ENCODE results near the gene COL20A1.

COL20A1 gene

DNA sequence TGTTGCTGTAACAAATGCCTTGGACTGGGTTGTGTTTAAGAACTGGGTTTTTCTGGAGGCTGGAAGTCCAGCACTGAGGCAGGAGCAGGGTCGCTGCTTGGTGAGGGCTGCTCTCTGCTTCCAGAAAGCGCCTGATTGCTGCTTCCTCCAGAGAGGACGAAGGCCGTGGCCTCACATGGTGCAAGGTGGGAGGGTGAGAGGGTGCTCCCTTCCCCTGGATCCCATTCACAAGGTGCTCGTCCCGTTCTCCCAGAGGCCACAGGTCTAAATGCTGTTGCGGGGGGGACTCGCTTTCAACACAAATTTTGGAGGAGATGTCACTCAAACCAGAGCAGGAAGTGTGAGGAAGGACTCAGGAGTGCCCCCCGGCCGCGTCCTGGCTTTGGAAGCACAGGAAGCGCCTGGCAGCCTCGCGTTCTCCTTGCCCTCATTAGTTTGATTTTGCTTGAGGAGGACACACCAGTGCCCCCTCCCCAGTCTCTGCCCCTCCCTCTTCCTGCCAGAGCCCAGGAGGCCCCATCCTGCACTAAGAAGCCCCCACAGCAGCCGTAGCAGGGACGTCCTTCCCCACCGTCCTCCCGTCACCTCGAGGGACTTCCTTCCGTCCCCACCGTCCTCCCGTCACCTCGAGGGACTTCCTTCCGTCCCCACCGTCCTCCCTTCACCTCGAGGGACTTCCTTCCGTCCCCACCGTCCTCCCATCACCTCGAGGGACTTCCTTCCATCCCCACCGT lies 31.0 kb upstream of the COL20A1 start:
- H3K4me1 ChIP-seq (ENCODE audit: control insufficient read depth in 1 of 2, insufficient read depth in 2 of 2, low read length in 2 of 2): no peaks in the 10 kb centered on the region
- H3K27me3 ChIP-seq (ENCODE audit: low read depth, low read length): peaks cover 5% of the 10 kb centered on the region
- no peak overlapping the region for H3K27ac ChIP-seq (ENCODE audit: low read length)
- H3K4me3 ChIP-seq (ENCODE audit: low read depth in 1 of 2, low read length in 2 of 2): no peak overlapping the region
- no peaks in the 10 kb centered on the region for H3K36me3 ChIP-seq (ENCODE audit: control insufficient read depth in 1 of 2, insufficient read depth in 2 of 2, low read length in 2 of 2)
- no peaks in the 10 kb centered on the region for H3K9me3 ChIP-seq (ENCODE audit: control insufficient read depth in 1 of 2, low read length in 2 of 2)

DNA sequence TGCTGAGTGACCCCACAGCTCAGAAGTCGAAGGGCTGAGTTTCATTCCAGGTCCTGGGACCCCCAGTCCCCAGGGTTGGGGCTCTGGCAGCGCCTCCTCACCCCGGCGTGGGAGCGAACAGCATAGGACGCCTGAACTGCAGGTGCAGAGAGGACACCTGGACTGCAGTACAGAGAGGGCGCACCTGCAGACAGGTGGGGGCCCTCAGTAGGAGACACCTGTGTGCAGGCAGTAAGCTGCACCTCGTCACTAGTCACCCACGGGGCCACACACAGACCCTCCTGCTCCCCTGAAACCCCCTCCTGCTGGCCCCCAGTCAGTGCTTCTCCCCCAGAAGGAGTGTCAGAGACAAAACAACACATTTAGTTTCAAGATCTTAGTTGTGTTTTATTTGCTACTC lies 30.1 kb upstream of the COL20A1 start:
- H3K36me3 ChIP-seq (ENCODE audit: control insufficient read depth in 1 of 2, insufficient read depth in 2 of 2, low read length in 2 of 2): no peaks in the 10 kb centered on the region
- H3K4me1 ChIP-seq (ENCODE audit: control insufficient read depth in 1 of 2, insufficient read depth in 2 of 2, low read length in 2 of 2): no peaks in the 10 kb centered on the region
- no peak overlapping the region for H3K27ac ChIP-seq (ENCODE audit: low read length)
- no peaks in the 10 kb centered on the region for H3K9me3 ChIP-seq (ENCODE audit: control insufficient read depth in 1 of 2, low read length in 2 of 2)
- peaks cover 5% of the 10 kb centered on the region for H3K27me3 ChIP-seq (ENCODE audit: low read depth, low read length)
- H3K4me3 ChIP-seq (ENCODE audit: low read depth in 1 of 2, low read length in 2 of 2): no peak overlapping the region

DNA sequence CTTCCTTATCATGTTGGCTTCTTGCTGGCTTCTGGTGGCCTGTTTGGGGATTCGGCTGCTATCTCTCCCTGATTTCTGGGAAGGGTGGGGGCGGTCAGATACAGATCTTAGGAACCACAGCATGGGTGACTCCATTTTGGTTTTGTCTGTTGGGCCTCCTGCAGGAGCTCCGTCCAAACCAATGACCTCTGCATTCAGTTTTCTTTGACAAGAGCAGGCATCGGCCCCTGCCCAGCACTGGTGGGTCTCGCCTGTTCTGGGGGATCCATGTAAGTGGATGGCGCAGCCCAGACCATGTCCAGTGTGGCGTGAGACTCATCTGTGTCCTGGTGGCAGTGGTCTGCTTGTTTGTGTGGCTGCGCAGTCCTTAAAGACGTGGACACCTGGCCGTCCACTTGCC lies 29.0 kb upstream of the COL20A1 start:
- Histone ChIP-seq H3K9me3 (ENCODE audit: control insufficient read depth in 1 of 2, low read length in 2 of 2) (no peaks in the 10 kb centered on the region), H3K4me3 (ENCODE audit: low read depth in 1 of 2, low read length in 2 of 2) (no peak overlapping the region), H3K27ac (ENCODE audit: low read length) (no peak overlapping the region), H3K36me3 (ENCODE audit: control insufficient read depth in 1 of 2, insufficient read depth in 2 of 2, low read length in 2 of 2) (no peaks in the 10 kb centered on the region), H3K4me1 (ENCODE audit: control insufficient read depth in 1 of 2, insufficient read depth in 2 of 2, low read length in 2 of 2) (no peaks in the 10 kb centered on the region), H3K27me3 (ENCODE audit: low read depth, low read length) (peaks cover 5% of the 10 kb centered on the region)

DNA sequence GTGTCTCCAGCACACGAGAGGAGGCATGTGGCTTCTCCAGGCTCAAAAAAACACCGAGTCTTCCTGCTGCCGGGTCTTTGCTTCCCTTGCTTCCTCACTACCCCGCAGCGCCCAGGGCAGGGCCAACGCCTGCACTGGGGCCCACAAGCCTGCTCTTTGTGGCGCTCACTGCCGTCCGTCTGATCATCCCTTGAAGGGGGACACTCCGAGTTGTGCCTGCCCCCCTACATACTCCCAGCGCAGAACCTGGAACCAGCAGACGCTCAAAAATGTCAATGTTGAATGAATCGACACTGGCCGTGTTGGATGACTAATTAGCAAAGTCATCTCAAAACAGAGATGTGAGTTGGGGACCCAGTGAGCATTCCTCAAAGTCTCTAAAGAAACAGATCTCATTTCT lies 28.5 kb upstream of the COL20A1 start:
- H3K4me3 ChIP-seq (ENCODE audit: low read depth in 1 of 2, low read length in 2 of 2): no peak overlapping the region
- no peaks in the 10 kb centered on the region for H3K9me3 ChIP-seq (ENCODE audit: control insufficient read depth in 1 of 2, low read length in 2 of 2)
- no peak overlapping the region for H3K27ac ChIP-seq (ENCODE audit: low read length)
- H3K4me1 ChIP-seq (ENCODE audit: control insufficient read depth in 1 of 2, insufficient read depth in 2 of 2, low read length in 2 of 2): no peaks in the 10 kb centered on the region
- H3K36me3 ChIP-seq (ENCODE audit: control insufficient read depth in 1 of 2, insufficient read depth in 2 of 2, low read length in 2 of 2): no peaks in the 10 kb centered on the region
- H3K27me3 ChIP-seq (ENCODE audit: low read depth, low read length): peaks cover 5% of the 10 kb centered on the region

DNA sequence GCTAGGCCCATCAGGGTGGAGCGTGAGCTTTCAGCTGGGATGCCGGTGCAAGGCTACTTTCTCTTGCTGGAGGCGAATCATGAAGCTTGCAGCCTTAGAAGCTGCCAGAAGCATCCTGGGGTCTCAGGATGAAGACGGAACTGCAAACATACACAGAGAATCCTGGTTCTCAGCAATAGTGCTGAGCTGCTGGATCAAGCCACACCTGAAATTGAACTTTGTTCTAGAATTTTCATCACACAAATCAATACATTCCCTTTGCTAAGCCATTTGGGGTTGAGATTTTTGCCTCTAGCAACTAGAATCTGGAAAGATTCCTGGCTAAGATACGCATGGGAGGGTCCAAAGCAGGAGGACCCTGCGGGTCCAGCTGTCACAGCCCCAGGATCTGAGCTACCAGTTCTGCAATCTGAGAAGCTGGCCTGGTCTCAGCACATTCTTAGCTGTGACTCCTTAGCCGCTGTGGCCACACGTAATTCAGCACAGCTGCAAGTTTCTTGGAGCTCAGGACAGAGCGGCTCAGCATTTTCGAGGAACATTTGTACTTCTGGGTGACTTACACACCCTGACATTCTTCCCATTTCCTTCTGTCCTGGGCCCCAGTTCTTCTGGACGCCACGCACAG lies 27.0 kb upstream of the COL20A1 start:
- Histone ChIP-seq H3K4me1 (ENCODE audit: control insufficient read depth in 1 of 2, insufficient read depth in 2 of 2, low read length in 2 of 2) (no peaks in the 10 kb centered on the region), H3K27ac (ENCODE audit: low read length) (no peak overlapping the region), H3K4me3 (ENCODE audit: low read depth in 1 of 2, low read length in 2 of 2) (no peak overlapping the region), H3K36me3 (ENCODE audit: control insufficient read depth in 1 of 2, insufficient read depth in 2 of 2, low read length in 2 of 2) (no peaks in the 10 kb centered on the region), H3K9me3 (ENCODE audit: control insufficient read depth in 1 of 2, low read length in 2 of 2) (no peaks in the 10 kb centered on the region), H3K27me3 (ENCODE audit: low read depth, low read length) (peaks cover 5% of the 10 kb centered on the region)

DNA sequence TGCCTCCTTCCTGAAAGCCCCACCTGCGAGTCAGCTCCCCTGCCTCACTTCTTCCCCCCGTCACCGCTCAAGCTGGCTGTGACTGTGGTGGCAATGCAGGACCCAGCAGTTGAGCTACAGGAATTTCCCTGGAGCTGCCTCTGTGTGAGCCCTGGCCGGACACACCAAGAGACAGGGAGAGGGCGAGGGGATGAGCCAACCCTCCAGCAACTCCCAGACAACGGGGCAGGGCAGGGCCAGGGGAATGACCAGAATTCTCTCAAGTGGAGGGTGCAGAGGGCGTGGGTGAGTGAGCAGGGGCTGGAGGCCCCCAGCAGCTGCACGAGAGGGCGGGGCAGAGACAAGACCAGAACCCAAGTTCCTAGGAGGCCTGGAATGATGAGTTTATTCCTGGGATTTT lies 25.3 kb upstream of the COL20A1 start:
- Histone ChIP-seq H3K9me3 (ENCODE audit: control insufficient read depth in 1 of 2, low read length in 2 of 2) (no peaks in the 10 kb centered on the region), H3K4me3 (ENCODE audit: low read depth in 1 of 2, low read length in 2 of 2) (no peak overlapping the region), H3K27ac (ENCODE audit: low read length) (no peak overlapping the region), H3K27me3 (ENCODE audit: low read depth, low read length) (peaks cover 5% of the 10 kb centered on the region), H3K4me1 (ENCODE audit: control insufficient read depth in 1 of 2, insufficient read depth in 2 of 2, low read length in 2 of 2) (peaks cover 0 to 7% of the 10 kb centered on the region in 2 donors), H3K36me3 (ENCODE audit: control insufficient read depth in 1 of 2, insufficient read depth in 2 of 2, low read length in 2 of 2) (no peaks in the 10 kb centered on the region)

DNA sequence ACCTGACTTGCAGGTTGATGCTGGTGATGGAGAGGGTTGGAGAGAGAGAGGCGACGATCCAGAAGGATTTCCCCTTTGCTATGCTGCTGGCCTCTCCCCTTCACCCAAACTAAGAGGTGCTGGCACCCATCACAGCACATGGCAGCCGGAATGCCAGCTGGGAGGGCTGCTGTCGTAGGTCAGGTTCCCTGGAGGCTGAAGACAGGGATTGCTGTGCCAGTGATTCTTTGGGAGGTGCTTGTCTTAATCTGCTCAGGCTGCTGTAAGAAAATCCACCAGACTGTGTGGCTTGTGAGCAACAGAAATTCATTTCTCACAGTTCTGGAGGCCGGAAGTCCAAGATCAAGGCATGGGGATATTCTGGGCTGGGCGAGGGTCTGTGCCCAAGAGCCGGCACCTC lies 24.7 kb upstream of the COL20A1 start:
- Histone ChIP-seq H3K4me3 (ENCODE audit: low read depth in 1 of 2, low read length in 2 of 2) (no peak overlapping the region), H3K27ac (ENCODE audit: low read length) (no peak overlapping the region), H3K4me1 (ENCODE audit: control insufficient read depth in 1 of 2, insufficient read depth in 2 of 2, low read length in 2 of 2) (peaks cover 0 to 7% of the 10 kb centered on the region in 2 donors), H3K27me3 (ENCODE audit: low read depth, low read length) (peaks cover 5% of the 10 kb centered on the region), H3K9me3 (ENCODE audit: control insufficient read depth in 1 of 2, low read length in 2 of 2) (no peaks in the 10 kb centered on the region), H3K36me3 (ENCODE audit: control insufficient read depth in 1 of 2, insufficient read depth in 2 of 2, low read length in 2 of 2) (no peaks in the 10 kb centered on the region)

DNA sequence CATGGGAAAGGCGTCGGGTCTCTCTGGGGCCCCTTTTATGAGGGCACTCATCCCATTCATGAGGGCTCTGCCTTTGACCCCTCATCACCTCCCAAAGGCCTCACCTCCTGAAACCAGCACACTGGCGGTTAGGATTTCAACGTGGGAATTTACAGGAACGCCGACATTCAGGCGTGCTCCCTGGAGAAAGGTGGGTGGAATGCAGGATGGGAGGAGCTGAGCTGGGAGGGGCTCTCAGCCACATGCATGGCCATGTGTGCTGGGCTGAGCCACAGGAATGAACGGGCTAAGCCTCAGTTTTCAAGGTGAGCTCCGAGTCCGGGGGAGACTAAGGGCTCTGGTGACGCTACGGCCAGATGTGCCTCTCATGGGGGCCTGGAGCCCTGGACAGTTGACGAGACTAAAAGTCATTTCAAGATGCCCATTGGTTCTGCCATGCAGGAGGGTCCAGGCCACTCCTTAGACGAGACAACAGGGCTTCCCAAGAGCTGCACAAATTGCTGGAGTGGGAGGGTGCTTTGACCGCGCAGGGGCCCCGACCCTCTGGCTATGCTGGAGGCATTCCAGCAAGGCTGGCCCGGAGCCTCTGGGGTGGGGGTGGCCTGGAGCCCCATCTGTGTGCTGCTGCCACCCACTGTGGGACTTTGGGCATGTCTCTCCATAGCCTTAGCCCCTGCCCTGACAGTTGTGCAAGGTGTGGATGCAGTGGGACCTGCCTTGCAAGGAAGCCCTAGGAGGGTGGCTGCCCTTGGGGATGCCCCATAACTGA lies 24.1 kb upstream of the COL20A1 start:
- Histone ChIP-seq H3K36me3 (ENCODE audit: control insufficient read depth in 1 of 2, insufficient read depth in 2 of 2, low read length in 2 of 2) (no peaks in the 10 kb centered on the region), H3K27me3 (ENCODE audit: low read depth, low read length) (peaks cover 5% of the 10 kb centered on the region), H3K4me1 (ENCODE audit: control insufficient read depth in 1 of 2, insufficient read depth in 2 of 2, low read length in 2 of 2) (peaks cover 0 to 13% of the 10 kb centered on the region in 2 donors), H3K9me3 (ENCODE audit: control insufficient read depth in 1 of 2, low read length in 2 of 2) (no peaks in the 10 kb centered on the region), H3K27ac (ENCODE audit: low read length) (no peak overlapping the region), H3K4me3 (ENCODE audit: low read depth in 1 of 2, low read length in 2 of 2) (no peak overlapping the region)

DNA sequence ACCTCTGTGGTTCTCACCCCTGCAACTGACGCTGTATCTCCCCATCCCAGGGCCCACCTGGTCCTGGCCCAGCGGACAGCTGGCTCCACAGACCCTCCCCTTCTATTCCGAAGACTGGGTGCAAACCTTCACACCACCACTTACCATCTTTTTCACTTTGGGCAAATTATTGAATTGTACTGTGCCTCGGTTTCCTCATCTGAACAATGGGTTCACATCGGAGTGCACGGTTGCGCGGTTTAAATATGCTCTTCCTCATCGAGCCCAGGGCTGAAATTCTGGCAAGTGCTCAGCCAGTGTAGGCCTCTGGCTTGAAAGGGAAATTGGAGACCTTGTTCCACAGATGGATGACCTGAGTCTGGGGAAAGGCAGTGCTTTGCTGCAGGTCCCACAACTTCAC lies 23.3 kb upstream of the COL20A1 start:
- H3K36me3 ChIP-seq (ENCODE audit: control insufficient read depth in 1 of 2, insufficient read depth in 2 of 2, low read length in 2 of 2): no peaks in the 10 kb centered on the region
- H3K9me3 ChIP-seq (ENCODE audit: control insufficient read depth in 1 of 2, low read length in 2 of 2): no peaks in the 10 kb centered on the region
- H3K4me1 ChIP-seq (ENCODE audit: control insufficient read depth in 1 of 2, insufficient read depth in 2 of 2, low read length in 2 of 2): peaks cover 5 to 21% of the 10 kb centered on the region in 2 donors
- H3K27ac ChIP-seq (ENCODE audit: low read length): no peak overlapping the region
- H3K4me3 ChIP-seq (ENCODE audit: low read depth in 1 of 2, low read length in 2 of 2): no peak overlapping the region
- peaks cover under 1% of the 10 kb centered on the region for H3K27me3 ChIP-seq (ENCODE audit: low read depth, low read length)

DNA sequence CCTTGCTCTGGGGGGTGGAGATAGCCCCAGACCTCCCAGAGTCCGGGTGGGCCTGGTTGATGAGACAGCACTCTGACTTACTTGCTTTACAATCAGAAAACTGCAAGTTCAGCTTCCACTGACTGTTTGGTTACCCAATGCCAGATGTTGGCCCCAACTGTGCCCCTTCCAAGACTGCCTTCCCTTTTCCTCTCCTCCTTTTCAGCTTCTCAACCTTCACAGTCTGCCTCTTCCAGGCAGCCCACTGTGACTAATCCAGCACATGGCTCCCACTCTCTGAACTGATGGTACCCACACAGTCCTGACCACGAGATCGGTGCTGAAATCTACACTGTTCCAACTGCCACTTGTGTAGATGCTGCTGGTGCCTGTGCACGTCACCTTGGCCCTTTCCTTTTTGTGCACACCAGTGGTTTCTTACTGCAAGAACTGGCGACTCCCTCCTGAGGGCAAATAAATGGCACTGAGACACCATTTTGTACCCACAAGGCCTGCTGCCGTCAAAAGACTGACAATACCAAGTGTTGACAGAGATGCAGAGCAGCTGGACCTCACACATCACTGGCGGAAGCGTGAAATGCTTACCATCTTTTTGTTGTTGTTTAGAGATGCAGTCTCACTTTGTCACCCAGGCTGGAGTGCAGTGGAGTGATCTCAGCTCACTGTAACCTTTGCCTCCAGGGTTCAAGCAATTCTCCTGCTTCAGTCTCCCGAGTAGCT lies 22.2 kb upstream of the COL20A1 start:
- no peak overlapping the region for H3K4me3 ChIP-seq (ENCODE audit: low read depth in 1 of 2, low read length in 2 of 2)
- peaks cover 0 to 1% of the 10 kb centered on the region in 2 donors for H3K36me3 ChIP-seq (ENCODE audit: control insufficient read depth in 1 of 2, insufficient read depth in 2 of 2, low read length in 2 of 2)
- H3K27ac ChIP-seq (ENCODE audit: low read length): no peak overlapping the region
- H3K4me1 ChIP-seq (ENCODE audit: control insufficient read depth in 1 of 2, insufficient read depth in 2 of 2, low read length in 2 of 2): peaks cover 5 to 25% of the 10 kb centered on the region in 2 donors
- H3K9me3 ChIP-seq (ENCODE audit: control insufficient read depth in 1 of 2, low read length in 2 of 2): no peaks in the 10 kb centered on the region
- no peaks in the 10 kb centered on the region for H3K27me3 ChIP-seq (ENCODE audit: low read depth, low read length)

Measured in muscle layer of duodenum (tissue), 2 donors.